ACC112 (cell line): Measurements from ENCODE around the gene KIF5A.

ENCODE experiments used
- H2AFZ ChIP-seq: fragments of 200-600 bp; sonication (generic); one replicate; pipeline ENCODE4 v1.6.0; 2017; ENCODE audit warnings: antibody characterized with exemption, low read length; ENCODE audit not compliant: unreplicated experiment
- H3K27ac ChIP-seq: fragments of 200-600 bp; sonication (generic); 2 replicates; pipeline ENCODE4 v1.5.1; 2014; ENCODE audit warnings: low read depth, mild to moderate bottlenecking, antibody characterized with exemption, low read length, moderate library complexity
- H3K27me3 ChIP-seq: fragments of 200-600 bp; sonication (generic); 2 replicates; pipeline ENCODE4 v1.6.1; 2014; ENCODE audit warnings: mild to moderate bottlenecking, antibody characterized with exemption, low read length, moderate library complexity, mixed read lengths; ENCODE audit not compliant: insufficient read depth
- H3K36me3 ChIP-seq: fragments of 200-600 bp; sonication (generic); 2 replicates; pipeline ENCODE4 v1.6.1; 2016; ENCODE audit warnings: mild to moderate bottlenecking, antibody characterized with exemption, low read length, moderate library complexity, mixed read lengths; ENCODE audit not compliant: insufficient read depth
- H3K4me1 ChIP-seq: fragments of 200-600 bp; sonication (generic); one replicate; pipeline ENCODE4 v1.6.1; 2016; ENCODE audit warnings: low read length, mixed read lengths; ENCODE audit not compliant: insufficient read depth, unreplicated experiment, control insufficient read depth
- H3K4me3 ChIP-seq: fragments of 200-600 bp; sonication (generic); 2 replicates; pipeline ENCODE4 v1.5.1; 2014; ENCODE audit warnings: mild to moderate bottlenecking, low read depth, low read length
- H3K79me2 ChIP-seq: fragments of 200-600 bp; sonication (generic); one replicate; pipeline ENCODE4 v1.6.0; 2016; ENCODE audit warnings: low read length; ENCODE audit not compliant: control insufficient read depth, unreplicated experiment, insufficient read depth

Gene KIF5A

GRCh38 chr12:57602544-57602943 is 52.7 kb downstream of the KIF5A start:
- H3K79me2 ChIP-seq, result no peaks in the 10 kb centered on the region
- no peaks in the 10 kb centered on the region for H3K27me3 ChIP-seq
- peaks cover 17% of the 10 kb centered on the region for H3K4me1 ChIP-seq
- H3K36me3 ChIP-seq, result peaks cover 9% of the 10 kb centered on the region; the same call in 1 of the 2 replicates
- H3K4me3 ChIP-seq, result no peak overlapping the region
- H2AFZ ChIP-seq, result no peak overlapping the region
- H3K27ac ChIP-seq, result no peak overlapping the region

GRCh38 chr12:57603324-57603723 is 53.5 kb downstream of the KIF5A start:
- Histone ChIP-seq H3K27me3 (no peaks in the 10 kb centered on the region), H3K36me3 (peaks cover 9% of the 10 kb centered on the region; the same call in 1 of the 2 replicates), H3K4me1 (peaks cover 17% of the 10 kb centered on the region), H2AFZ (no peak overlapping the region), H3K27ac (no peak overlapping the region), H3K79me2 (no peaks in the 10 kb centered on the region), H3K4me3 (no peak overlapping the region)

- Histone ChIP-seq H3K79me2 (no peaks in the 10 kb centered on the region), H3K4me1 (peaks cover 17% of the 10 kb centered on the region), H3K27me3 (no peaks in the 10 kb centered on the region), H3K36me3 (peaks cover 5% of the 10 kb centered on the region; the same call in 1 of the 2 replicates), H3K27ac (peak overlapping the region; percentile 37; the same call in 1 of the 2 replicates), H3K4me3 (peak overlapping the region; percentile 81), H2AFZ (peak overlapping the region; percentile 98)
Measured at GRCh38 chr12:57603815-57604453, 54.1 kb downstream of the KIF5A start.

DNA sequence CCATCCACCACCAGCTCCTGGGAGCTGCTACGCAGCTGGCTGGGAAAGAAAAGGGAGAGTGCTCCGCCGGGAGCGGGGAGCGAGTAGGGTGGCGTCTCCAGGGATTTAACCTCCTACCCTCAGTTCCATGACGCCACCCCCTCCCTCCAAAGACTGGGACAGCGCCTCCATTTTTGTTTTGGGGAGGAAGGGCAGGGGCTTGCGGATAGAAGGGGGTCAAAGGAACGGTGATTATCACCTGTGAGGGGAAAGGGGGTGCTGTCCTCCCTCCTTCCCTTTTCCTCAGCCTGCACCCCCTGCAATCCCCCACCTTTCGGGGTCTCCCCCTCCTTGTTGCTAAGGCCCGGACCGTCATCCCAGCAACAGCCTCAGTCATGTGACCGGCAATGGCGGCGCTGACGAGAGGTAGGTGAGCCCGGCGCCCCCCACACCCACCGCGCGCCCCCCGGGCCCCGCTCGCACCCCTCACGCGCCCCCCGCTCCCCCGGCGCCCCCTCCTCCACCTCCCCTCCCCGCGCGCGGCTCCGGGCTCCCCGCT is 54.7 kb downstream of the KIF5A start, which contains the start of gene DTX3:
DTX3 (plus strand) TSS at position 371 of the 538 bp plus-strand sequence. CDS start 1,694 bp downstream, outside the sequence.
- Histone ChIP-seq H2AFZ (peak within 1 kb of the TSS; percentile 98), H3K36me3 (no peaks in the 10 kb centered on the region)

DNA sequence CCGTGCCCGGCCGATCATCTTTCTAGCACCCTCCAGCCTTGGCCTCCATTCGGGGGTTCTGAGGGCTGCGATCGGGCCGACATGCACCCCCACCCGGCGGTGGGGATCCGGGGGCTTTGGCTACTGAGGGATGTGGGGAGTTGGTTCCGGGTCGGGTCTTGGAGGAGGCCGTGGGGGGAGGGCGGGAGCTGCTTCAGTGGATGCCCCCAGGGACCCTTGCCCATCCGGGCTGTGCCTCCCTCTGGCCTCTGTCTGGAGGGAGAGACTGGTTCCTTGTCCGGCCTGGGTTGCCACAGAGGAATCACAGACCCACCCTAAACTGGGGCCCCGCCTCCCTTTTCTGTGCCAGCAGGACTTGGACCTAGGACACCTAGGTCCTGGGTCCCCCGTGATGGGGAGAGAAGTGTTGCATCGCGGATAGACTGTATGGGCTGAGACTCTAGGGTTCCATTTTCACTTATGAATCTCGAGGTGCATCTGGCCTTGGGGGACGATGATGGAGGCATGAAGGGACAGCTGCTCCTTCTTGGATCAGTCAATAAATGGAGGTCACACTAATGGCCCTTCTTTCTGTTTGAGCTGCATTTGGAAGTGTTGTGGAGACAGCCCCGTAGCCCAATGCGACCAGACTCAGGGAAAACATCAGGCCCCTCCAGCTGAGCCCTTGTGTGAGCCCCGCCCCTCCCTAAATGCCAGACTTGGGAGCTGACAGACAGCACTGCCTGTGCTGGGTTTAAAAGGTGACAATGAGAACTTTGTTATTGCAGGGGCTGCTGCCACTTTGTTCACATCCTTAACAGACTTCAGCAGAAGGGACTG is 55.4 kb downstream of the KIF5A start:
- Histone ChIP-seq H3K27me3 (no peaks in the 10 kb centered on the region), H3K36me3 (no peaks in the 10 kb centered on the region), H3K79me2 (no peaks in the 10 kb centered on the region), H2AFZ (no peak overlapping the region), H3K4me3 (peak overlapping the region; percentile 81), H3K27ac (peak overlapping the region; percentile 25; the same call in 1 of the 2 replicates), H3K4me1 (peaks cover 17% of the 10 kb centered on the region)

More for the DNA sequence above, 54.7 kb downstream of the KIF5A start, which contains the start of gene DTX3:
- Histone ChIP-seq H3K79me2 (no peaks in the 10 kb centered on the region), H3K27ac (peak within 1 kb of the TSS; percentile 37; the same call in 1 of the 2 replicates), H3K4me1 (peaks cover 17% of the 10 kb centered on the region), H3K4me3 (peak within 1 kb of the TSS; percentile 81), H3K27me3 (no peaks in the 10 kb centered on the region)

GRCh38 chr12:57605811-57606311 is 56.0 kb downstream of the KIF5A start:
- Histone ChIP-seq H2AFZ (no peak overlapping the region), H3K27me3 (no peaks in the 10 kb centered on the region), H3K4me1 (peaks cover 22% of the 10 kb centered on the region), H3K27ac (no peak overlapping the region), H3K4me3 (peak overlapping the region; percentile 81), H3K36me3 (no peaks in the 10 kb centered on the region), H3K79me2 (no peaks in the 10 kb centered on the region)

DNA sequence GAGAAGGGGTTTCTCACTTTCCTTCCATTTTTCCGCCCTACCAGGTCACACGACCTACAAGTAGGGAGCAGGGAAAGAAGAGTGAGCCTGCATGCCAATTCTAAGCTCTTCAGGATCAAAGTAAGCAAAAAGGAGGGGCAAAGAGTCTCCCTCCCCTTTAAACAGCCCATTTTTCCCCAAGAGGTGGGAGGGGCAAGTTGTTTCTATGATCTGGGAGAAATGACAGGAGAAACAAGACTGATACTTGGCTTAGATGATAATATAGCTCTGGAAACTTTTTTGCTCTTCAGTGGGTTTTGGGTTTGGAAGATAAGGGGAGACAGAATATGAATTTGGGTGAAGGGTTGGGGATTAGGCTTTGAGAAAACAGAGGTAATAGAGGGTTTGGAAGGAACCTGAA is 56.6 kb downstream of the KIF5A start:
- no peak overlapping the region for H3K4me3 ChIP-seq
- H3K79me2 ChIP-seq, result no peaks in the 10 kb centered on the region
- H2AFZ ChIP-seq, result no peak overlapping the region
- H3K27me3 ChIP-seq, result no peaks in the 10 kb centered on the region
- no peaks in the 10 kb centered on the region for H3K36me3 ChIP-seq
- H3K4me1 ChIP-seq, result peaks cover 22% of the 10 kb centered on the region
- no peak overlapping the region for H3K27ac ChIP-seq

GRCh38 chr12:57606821-57607220 is 57.0 kb downstream of the KIF5A start:
- H3K79me2 ChIP-seq, result no peaks in the 10 kb centered on the region
- no peak overlapping the region for H2AFZ ChIP-seq
- no peaks in the 10 kb centered on the region for H3K36me3 ChIP-seq
- no peak overlapping the region for H3K27ac ChIP-seq
- H3K4me3 ChIP-seq, result no peak overlapping the region
- peaks cover 22% of the 10 kb centered on the region for H3K4me1 ChIP-seq
- H3K27me3 ChIP-seq, result no peaks in the 10 kb centered on the region

GRCh38 chr12:57607958-57608663 is 58.3 kb downstream of the KIF5A start:
- H2AFZ ChIP-seq, result no peak overlapping the region
- no peaks in the 10 kb centered on the region for H3K36me3 ChIP-seq
- H3K27me3 ChIP-seq, result no peaks in the 10 kb centered on the region
- H3K4me3 ChIP-seq, result no peak overlapping the region
- peaks cover 26% of the 10 kb centered on the region for H3K4me1 ChIP-seq
- no peaks in the 10 kb centered on the region for H3K79me2 ChIP-seq
- no peak overlapping the region for H3K27ac ChIP-seq
